ENCODE data around the gene HADHB. TPM values are rescaled to one million over a fixed set of nuclear protein-coding genes. Genes with fewer than 3 reads are reported as not detected.

The HADHB gene
- 238 and 304 TPM in 2 replicates for total RNA-seq (2016; rRNA removed; fragmentation: Illumina TruSeq; extraction: Trizol)
- 27.8 and 28.9 TPM in 2 replicates for total RNA-seq (2016; cell fraction: cytosol; rRNA removed; fragmentation: Illumina TruSeq; extraction: Trizol; ENCODE audit: low read depth)
- total RNA-seq (2016; cell fraction: insoluble cytoplasmic fraction; rRNA removed; fragmentation: Illumina TruSeq; extraction: Trizol): 239 and 297 TPM in 2 replicates
- 45.3 and 49.2 TPM in 2 replicates for total RNA-seq (2016; cell fraction: membrane; rRNA removed; fragmentation: Illumina TruSeq; extraction: Trizol)
- 107 and 123 TPM in 2 replicates for total RNA-seq (2016; cell fraction: nucleus; rRNA removed; fragmentation: Illumina TruSeq; extraction: Trizol)
- polyA plus RNA-seq (2011; rRNA removed): 97.1 and 112 TPM in 2 replicates
- 101 and 128 TPM in 2 replicates for polyA plus RNA-seq (2011; cell fraction: cytosol; rRNA removed)
- polyA plus RNA-seq (2011; cell fraction: nucleus; rRNA removed): 35.3 and 43.0 TPM in 2 replicates
- polyA plus RNA-seq (2012): 78.1 and 124 TPM in 2 replicates
- polyA plus RNA-seq (2016; cell fraction: cytosol; fragmentation: Illumina TruSeq; extraction: Trizol; ENCODE audit: low read depth): 19.4 and 19.7 TPM in 2 replicates
- polyA plus RNA-seq (2016; cell fraction: insoluble cytoplasmic fraction; fragmentation: Illumina TruSeq; extraction: Trizol; ENCODE audit: low read depth): 261 and 264 TPM in 2 replicates
- polyA plus RNA-seq (2016; cell fraction: membrane; fragmentation: Illumina TruSeq; extraction: Trizol; ENCODE audit: low read depth): 31.8 and 34.9 TPM in 2 replicates
- 130 and 134 TPM in 2 replicates for polyA plus RNA-seq (2016; cell fraction: nucleus; fragmentation: Illumina TruSeq; extraction: Trizol; ENCODE audit: insufficient read depth, low read depth)
- polyA minus RNA-seq (2011; rRNA and poly(A)+ RNA removed; ENCODE audit: low replicate concordance): 138 and 239 TPM in 2 replicates
- polyA minus RNA-seq (2011; cell fraction: cytosol; rRNA and poly(A)+ RNA removed): 86.5 and 95.1 TPM in 2 replicates
- 71.3 and 79.6 TPM in 2 replicates for polyA minus RNA-seq (2011; cell fraction: nucleus; rRNA and poly(A)+ RNA removed)
- Bru-seq, nascent RNA: percentile 82 among the genes with signal in this experiment
- BruChase-seq, experiment 1, labeled RNA remaining after a 6-hour chase: percentile 83 among the genes with signal in this experiment
- percentile 79 among the genes with signal in this experiment for BruChase-seq, experiment 2, labeled RNA remaining after a 2-hour chase
- long read RNA-seq, experiment 1, transcript HADHB-201 (16 exons, 2,044 nt): major isoform, 248 of 344 reads
- long read RNA-seq, experiment 1, transcript HADHB-208 (15 exons, 2,142 nt): minor isoform, 5 of 344 reads
- long read RNA-seq, experiment 1, partial matches to known transcripts: 63 of 344 reads
- long read RNA-seq, experiment 1, other reads (novel, unspliced or antisense): 24 of 344 reads
- long read RNA-seq, experiment 2, transcript HADHB-201 (16 exons, 2,044 nt): major isoform, 86 of 256 reads
- long read RNA-seq, experiment 2, partial matches to known transcripts: 140 of 256 reads
- long read RNA-seq, experiment 2, other reads (novel, unspliced or antisense): 28 of 256 reads

DNA sequence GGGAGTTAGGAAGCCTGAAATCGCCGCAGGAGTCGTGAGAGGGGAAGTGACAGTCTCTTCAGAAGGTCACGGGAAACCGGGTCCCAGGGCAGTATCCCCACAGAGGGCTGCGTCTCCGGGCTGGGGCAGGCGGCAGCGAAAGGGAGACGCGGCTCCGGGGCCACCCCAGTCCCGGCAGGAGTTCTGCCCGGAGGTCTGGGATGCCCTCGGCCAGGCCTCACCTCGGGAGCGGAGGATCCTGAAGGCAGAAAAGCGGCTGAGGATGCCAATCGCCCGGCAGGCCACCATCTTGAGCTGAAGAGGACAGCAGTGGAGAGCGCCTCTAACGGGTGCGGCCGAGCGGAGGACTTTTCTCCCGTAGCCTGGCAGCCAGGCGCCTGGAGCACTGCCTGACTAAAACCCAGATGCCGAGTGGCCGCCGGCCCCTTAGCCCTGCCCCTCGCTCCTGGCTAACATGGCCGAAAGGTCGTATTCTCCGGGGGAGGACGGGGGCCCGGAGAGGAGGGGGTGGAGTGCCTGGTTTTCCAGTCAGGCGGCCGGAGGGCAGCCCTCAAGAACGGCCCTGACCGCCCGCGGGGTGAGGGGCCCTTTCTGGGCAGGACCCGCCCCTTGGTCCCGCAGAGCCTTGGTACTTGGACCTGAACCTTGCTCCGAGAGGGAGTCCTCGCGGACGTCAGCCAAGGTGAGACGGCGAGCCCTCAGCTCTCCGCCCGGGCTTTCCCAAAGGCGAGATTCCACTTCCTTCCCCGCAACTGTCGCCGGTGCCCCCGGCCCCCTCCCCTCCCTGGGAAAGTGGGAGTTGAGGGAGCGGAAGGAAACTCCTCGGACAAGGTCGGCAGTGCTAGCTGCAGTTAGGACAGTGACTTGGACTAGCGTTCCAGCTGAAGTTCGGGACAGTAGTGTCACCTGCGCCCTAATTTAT is at the start of gene HADHB, which contains the start of gene HADHA:
HADHB (plus strand) TSS at position 631 of the 922 bp plus-strand sequence. CDS start 9,316 bp downstream, outside the sequence.
HADHA (minus strand) TSS at position 324 of the 922 bp plus-strand sequence; CDS start at position 288, 36 bp downstream.
- H3K79me2 ChIP-seq (ENCODE audit: insufficient read depth, low read length): peaks cover 93% of the 10 kb centered on the region
- H3K27ac ChIP-seq (ENCODE audit: extremely low read length, insufficient read depth, low read length): peak within 1 kb of the TSS; percentile 91
- no TSS peak for BruUV-seq (replicated peaks)
- H3K4me1 ChIP-seq (ENCODE audit: insufficient read depth, low read length): peaks cover 59% of the 10 kb centered on the region
- no peaks in the 10 kb centered on the region for H3K9me3 ChIP-seq (ENCODE audit: low read length)
- DNase-seq (ENCODE audit: low spot score) (peak; percentile 95), ATAC-seq (peak; percentile 94), FAIRE-seq (no peak)
- H3K4me2 ChIP-seq (ENCODE audit: low read depth, low read length): peak within 1 kb of the TSS; percentile 80
- H2AFZ ChIP-seq (ENCODE audit: low read length): peak within 1 kb of the TSS; percentile 75
- H3K9ac ChIP-seq (ENCODE audit: insufficient read depth, low read depth, low read length): peak within 1 kb of the TSS; percentile 90
- peak within 1 kb of the TSS; percentile 62 to 96 (median 94) for H3K4me3 ChIP-seq (replicated peaks in 1 of 3; ENCODE audit: insufficient read depth in 1 of 3, low read depth in 2 of 3, low read length in 3 of 3)
- in situ Hi-C loops (cut with HindIII; ENCODE audit: extremely low pct_ligation_motif_present, low pct_unique_long_range_greater_than_20kb) (no loop called here), intact Hi-C loops (cut with micrococcal nuclease; ENCODE audit: unreplicated experiment) (loop anchor here (2.0 to 5.0 kb wide), 2 partner anchors 30 to 543 kb away; partner anchors contain the start of gene CENPA)
- ChIA-PET CTCF (ENCODE audit: low intra/inter-chr PET ratio, low total read pairs) (no interaction called here), POLR2A (interaction anchor here (0.6 to 5.2 kb wide), 24 partner anchors 8 to 1338 kb away, joined by 3 to 38 read pairs (median 3); partner anchors contain the start of genes ADGRF3, ASXL2, KIF3C and RAB10)
- no peaks in the 10 kb centered on the region for H3K36me3 ChIP-seq (replicated peaks in 1 of 2; ENCODE audit: control insufficient read depth in 1 of 2, insufficient read depth in 2 of 2, low read length in 2 of 2)
- H4K20me1 ChIP-seq (ENCODE audit: insufficient read depth, low read length): peaks cover 13% of the 10 kb centered on the region
- WGBS (ENCODE audit: low lambda C conversion rate): 2% methylated on average over 47 of the region's 63 CpGs
- H3K27me3 ChIP-seq (ENCODE audit: control insufficient read depth in 1 of 2, insufficient read depth in 2 of 2, low read length in 2 of 2): peaks cover 0 to 7% of the 10 kb centered on the region in 2 experiments; a peak in 2 of 5 replicates
- TF ChIP-seq ZNF101 (CRISPR knock-in tag; IDR thresholded peaks at IDR 0.05; ENCODE audit: borderline replicate concordance, low read depth) (no peak), MEIS1 (CRISPR knock-in tag; IDR thresholded peaks at IDR 0.05; ENCODE audit: borderline replicate concordance) (peak; percentile 66; the same call in 1 of the 2 replicates), RBFOX2 (IDR thresholded peaks at IDR 0.05; ENCODE audit: low read depth, low read length) (peak; percentile 86), KLF11 (CRISPR knock-in tag; IDR thresholded peaks at IDR 0.05) (0 out of 2 replicates have a peak, but pooled peaks have one; percentile 32), PCBP2 (optimal IDR thresholded peaks at IDR 0.05; ENCODE audit: low read depth, low read length, poor library complexity, severe bottlenecking) (no peak), ZNF589 (CRISPR knock-in tag; conservative IDR thresholded peaks at IDR 0.05) (peak; percentile 28; the same call in 1 of the 2 replicates), TGIF2 (CRISPR knock-in tag; IDR thresholded peaks at IDR 0.05) (peak; percentile 94), NR3C1 (CRISPR knock-in tag; IDR thresholded peaks at IDR 0.05) (no peak), CHD2 (IDR thresholded peaks at IDR 0.05; ENCODE audit: low read depth, low read length) (peak; percentile 21; the same call in 1 of the 2 replicates), ZNF598 (CRISPR knock-in tag; IDR thresholded peaks at IDR 0.05; ENCODE audit: borderline replicate concordance) (peak; percentile 67; the same call in 1 of the 2 replicates)
- TF ChIP-seq, protein P1, sequence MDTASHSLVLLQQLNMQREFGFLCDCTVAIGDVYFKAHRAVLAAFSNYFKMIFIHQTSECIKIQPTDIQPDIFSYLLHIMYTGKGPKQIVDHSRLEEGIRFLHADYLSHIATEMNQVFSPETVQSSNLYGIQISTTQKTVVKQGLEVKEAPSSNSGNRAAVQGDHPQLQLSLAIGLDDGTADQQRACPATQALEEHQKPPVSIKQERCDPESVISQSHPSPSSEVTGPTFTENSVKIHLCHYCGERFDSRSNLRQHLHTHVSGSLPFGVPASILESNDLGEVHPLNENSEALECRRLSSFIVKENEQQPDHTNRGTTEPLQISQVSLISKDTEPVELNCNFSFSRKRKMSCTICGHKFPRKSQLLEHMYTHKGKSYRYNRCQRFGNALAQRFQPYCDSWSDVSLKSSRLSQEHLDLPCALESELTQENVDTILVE (CRISPR knock-in tag; IDR thresholded peaks at IDR 0.05): peak; percentile 86
- TF ChIP-seq, protein P2, sequence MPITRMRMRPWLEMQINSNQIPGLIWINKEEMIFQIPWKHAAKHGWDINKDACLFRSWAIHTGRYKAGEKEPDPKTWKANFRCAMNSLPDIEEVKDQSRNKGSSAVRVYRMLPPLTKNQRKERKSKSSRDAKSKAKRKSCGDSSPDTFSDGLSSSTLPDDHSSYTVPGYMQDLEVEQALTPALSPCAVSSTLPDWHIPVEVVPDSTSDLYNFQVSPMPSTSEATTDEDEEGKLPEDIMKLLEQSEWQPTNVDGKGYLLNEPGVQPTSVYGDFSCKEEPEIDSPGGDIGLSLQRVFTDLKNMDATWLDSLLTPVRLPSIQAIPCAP (CRISPR knock-in tag; IDR thresholded peaks at IDR 0.05; ENCODE audit: low read depth): no peak
